GM10266 (cell line): ENCODE measurements around the gene SUN2.
"Not testable (repeated sequence)": the region's sequence is repeated elsewhere in the genome, so short reads cannot be mapped to it uniquely, and the experiment has no call there.

Experiments
- DNase-seq: peaks from one replicate; pipeline ENCODE4 v3.0.0; 2012; ENCODE audit errors: extremely low spot score
- CTCF ChIP-seq: IDR thresholded peaks from 2 replicates; pipeline ENCODE4 v1.5.1; 2012; ENCODE audit warnings: mild to moderate bottlenecking, low read depth; ENCODE audit not compliant: control insufficient read depth, insufficient read depth; ENCODE audit errors: missing control alignments

SUN2 gene

GRCh38 chr22:38755911-38756532 lies at the start of gene SUN2:
SUN2 (minus strand) TSS chr22:38755998; CDS start chr22:38752628, 3,370 bp downstream.
- peak; percentile 99 for DNase-seq
- TF ChIP-seq CTCF, result no peak

- DNase-seq, result not testable (repeated sequence)
These were observed 49.3 kb upstream of the SUN2 start for GRCh38 chr22:38805041-38805593.

GRCh38 chr22:38802671-38803121 lies 46.9 kb upstream of the SUN2 start:
- TF ChIP-seq CTCF, result no peak
- DNase-seq, result no peak

GRCh38 chr22:38799265-38800002 lies 43.6 kb upstream of the SUN2 start:
- TF ChIP-seq CTCF, result no peak
- no peak for DNase-seq

GRCh38 chr22:38798496-38798895 lies 42.7 kb upstream of the SUN2 start:
- DNase-seq, result no peak
- TF ChIP-seq CTCF, result no peak

GRCh38 chr22:38796262-38796957 lies 40.6 kb upstream of the SUN2 start:
- DNase-seq, result no peak
- TF ChIP-seq CTCF, result no peak

GRCh38 chr22:38795569-38795968 lies 39.8 kb upstream of the SUN2 start:
- no peak for DNase-seq
- TF ChIP-seq CTCF, result no peak
